H7 (cell line): ENCODE data around the gene AKNAD1. TPM values are rescaled to one million over a fixed set of nuclear protein-coding genes. Genes with fewer than 3 reads are reported as not detected.

Experiments used
- DNase-seq: peaks from one replicate; pipeline ENCODE4 v3.0.0; 2012
- H3K27me3 ChIP-seq: 2 replicates; pipeline ENCODE4 v1.6.0; 2011; ENCODE audit warnings: mild to moderate bottlenecking, low read length; ENCODE audit not compliant: control insufficient read depth, insufficient read depth
- H3K36me3 ChIP-seq: replicated peaks from 2 replicates; pipeline ENCODE4 v1.5.1; 2011; ENCODE audit warnings: low read length; ENCODE audit not compliant: control insufficient read depth, insufficient read depth
- H3K4me3 ChIP-seq: 2 replicates; pipeline ENCODE4 v1.5.1; 2011; ENCODE audit warnings: low read depth, mild to moderate bottlenecking, control low read depth, low read length, moderate library complexity; ENCODE audit not compliant: insufficient read depth
- total RNA-seq: library from RNA; depleted of rRNA; stranded (reverse); fragments of >200 nt; shearing (Covaris generic); gene quantifications from 2 replicates; pipeline ENCODE4 v1.2.3, GENCODE V29; 2014

Gene AKNAD1
- total RNA-seq, 1 experiment from 2014 or later, result not detected

DNA sequence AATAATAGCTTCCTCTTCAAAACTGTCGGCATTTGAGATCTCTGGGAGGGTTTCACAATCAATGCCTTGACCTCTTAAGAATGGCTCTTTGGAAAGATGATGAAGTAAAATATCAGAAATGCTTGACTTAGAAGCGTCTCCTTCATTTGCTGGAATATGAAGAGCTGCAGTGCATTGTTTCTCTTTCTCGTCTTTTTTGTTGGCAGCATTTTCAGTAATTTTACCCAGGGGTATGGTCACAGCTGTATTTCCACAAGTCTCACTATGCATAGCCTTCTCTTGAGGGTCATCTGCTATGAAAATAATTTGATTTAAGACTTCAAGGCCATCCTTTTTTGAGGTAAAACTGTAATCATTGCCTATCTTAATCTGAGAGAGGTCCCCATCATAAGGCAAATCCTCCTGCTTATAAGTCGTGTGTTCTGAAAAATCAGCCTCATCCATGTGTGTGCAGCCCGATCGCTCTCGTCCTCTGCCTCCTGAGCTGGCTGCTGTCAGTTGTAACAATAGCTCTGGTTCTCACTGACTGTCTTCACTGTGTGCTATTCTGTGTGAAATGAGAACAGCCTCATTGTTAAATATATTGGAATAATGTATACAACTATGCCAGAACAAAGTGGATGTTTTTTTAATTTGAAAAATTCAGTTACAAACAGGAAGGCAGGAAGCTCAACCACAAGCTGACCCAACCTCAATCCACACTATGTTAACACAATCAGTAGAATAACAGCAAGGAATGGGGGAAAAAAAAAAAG, 4.5 kb downstream of the AKNAD1 start:
- Histone ChIP-seq H3K27me3 (no peaks in the 10 kb centered on the region), H3K36me3 (no peaks in the 10 kb centered on the region), H3K4me3 (no peak overlapping the region)
- no peak for DNase-seq

DNA sequence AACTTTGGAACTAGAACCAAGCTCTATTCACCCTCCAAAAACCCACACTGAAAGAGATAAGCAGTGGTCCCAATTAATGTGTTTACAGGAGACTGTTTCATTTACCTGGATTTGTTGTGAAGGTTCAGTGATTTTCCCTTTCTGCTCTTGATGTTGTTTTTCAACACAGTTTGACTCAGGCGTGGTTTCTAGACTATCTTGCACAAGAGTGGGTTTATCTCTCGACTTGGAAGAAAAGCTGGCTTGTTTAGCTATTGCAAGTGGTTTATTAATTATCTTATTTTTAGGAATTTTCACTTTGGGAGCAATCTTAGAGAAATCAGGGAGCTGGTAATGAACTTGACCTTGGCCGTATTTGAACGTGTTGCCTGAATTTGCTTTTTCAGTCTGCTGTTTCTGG, 5.3 kb downstream of the AKNAD1 start:
- no peak overlapping the region for H3K4me3 ChIP-seq
- H3K27me3 ChIP-seq, result no peaks in the 10 kb centered on the region
- no peaks in the 10 kb centered on the region for H3K36me3 ChIP-seq
- DNase-seq, result no peak

DNA sequence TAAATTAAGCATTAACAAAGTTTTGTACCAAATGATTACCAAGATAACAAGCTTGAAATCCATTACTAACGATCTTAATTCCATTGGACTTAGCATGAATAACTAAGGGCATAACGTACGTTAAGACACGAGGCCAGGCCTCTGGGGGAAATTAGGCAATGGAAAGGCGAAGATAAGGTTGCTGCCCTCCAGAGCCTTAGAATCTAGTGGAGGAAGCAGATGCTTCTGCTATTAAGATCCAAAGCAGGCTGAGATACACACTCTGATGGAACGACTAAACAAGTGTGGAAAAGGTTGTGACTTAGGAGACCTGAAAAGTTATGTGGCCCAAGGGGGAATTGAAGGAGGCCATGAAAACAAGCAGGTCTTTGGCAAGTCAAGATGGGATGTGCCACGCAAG, 6.0 kb downstream of the AKNAD1 start:
- Histone ChIP-seq H3K4me3 (no peak overlapping the region), H3K27me3 (no peaks in the 10 kb centered on the region), H3K36me3 (no peaks in the 10 kb centered on the region)
- DNase-seq, result no peak

DNA sequence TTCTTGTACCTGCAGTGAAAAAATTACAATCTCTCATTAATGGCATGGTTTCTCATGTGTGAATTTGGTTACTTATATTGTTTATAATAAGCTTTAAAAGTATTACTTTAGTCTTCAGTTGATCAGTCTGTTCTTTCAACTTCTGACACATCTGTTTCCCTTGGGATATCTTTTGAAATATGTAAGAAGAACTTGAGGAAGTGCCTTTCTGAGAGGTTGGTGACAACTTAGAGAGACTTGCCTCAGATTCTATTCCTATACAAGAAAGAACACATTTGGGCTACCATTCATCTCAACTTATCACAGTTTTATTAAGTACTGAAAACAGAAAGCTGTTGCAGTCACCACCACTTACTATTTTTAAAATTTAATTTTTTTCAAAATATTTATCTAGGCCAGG, 8.1 kb downstream of the AKNAD1 start:
- Histone ChIP-seq H3K27me3 (no peaks in the 10 kb centered on the region), H3K36me3 (no peaks in the 10 kb centered on the region), H3K4me3 (no peak overlapping the region)
- DNase-seq, result no peak

DNA sequence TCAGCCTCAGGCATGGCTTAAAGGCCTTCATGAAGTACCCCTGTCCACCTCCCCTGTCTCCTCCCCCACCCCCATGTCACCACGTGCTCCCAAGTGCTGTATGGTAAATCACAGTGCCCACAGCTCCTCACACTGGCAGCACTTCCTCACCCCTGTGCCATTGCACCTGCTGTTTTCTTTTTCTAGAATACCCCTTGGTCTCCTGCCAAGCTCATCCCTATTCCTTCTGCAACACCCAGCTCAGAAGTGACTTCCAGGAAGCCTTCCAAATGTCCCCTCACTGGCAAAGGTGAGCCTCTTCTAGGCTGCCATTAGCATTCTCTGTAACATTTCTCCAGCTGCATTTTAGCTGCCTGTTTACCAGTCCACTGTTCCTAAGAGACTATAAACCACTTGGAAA, 9.4 kb downstream of the AKNAD1 start:
- Histone ChIP-seq H3K36me3 (no peaks in the 10 kb centered on the region), H3K27me3 (no peaks in the 10 kb centered on the region), H3K4me3 (no peak overlapping the region)
- DNase-seq, result no peak

DNA sequence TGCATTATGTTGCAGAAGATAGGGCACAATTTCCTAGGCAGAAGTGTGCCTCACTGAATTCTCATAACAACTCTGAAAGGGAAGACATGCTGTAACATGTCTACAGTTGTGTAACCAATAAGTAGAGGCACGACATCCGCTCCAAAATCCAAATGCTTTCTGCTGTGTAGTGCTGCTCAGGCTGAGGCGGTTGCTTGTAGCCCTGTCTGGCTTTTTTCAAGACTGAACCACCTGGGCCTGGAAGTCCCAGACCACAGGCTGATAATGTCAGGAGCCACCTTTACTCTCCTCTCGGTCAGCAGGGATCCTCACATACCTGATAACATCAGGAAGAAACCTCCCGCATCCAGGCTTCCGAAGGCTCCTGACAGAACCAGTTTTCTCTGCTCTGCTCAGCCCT, 10.9 kb downstream of the AKNAD1 start:
- no peak for DNase-seq
- H3K4me3 ChIP-seq, result no peak overlapping the region
- no peaks in the 10 kb centered on the region for H3K27me3 ChIP-seq

DNA sequence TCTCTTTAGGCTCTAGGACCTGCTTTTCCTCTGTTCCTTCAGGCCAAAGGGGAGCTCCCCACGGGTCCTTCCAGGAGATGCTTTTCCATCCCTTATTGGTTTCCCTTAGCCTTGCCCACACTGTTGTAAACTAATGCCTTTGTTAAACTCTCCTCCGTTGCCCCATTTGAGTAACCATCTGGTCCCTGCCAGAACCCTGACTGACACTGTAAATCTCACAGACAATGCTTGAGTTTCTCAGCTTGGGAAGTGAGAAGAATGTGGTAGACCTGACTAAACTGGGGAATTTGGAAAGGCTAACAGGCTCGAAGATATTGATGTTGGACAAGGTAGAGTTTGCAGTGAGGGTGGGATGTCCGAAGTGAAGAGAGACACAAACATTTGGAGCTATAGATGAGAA, 11.4 kb downstream of the AKNAD1 start:
- Histone ChIP-seq H3K4me3 (no peak overlapping the region), H3K27me3 (no peaks in the 10 kb centered on the region)

More for the DNA sequence above, 10.9 kb downstream of the AKNAD1 start:
- no peaks in the 10 kb centered on the region for H3K36me3 ChIP-seq

DNA sequence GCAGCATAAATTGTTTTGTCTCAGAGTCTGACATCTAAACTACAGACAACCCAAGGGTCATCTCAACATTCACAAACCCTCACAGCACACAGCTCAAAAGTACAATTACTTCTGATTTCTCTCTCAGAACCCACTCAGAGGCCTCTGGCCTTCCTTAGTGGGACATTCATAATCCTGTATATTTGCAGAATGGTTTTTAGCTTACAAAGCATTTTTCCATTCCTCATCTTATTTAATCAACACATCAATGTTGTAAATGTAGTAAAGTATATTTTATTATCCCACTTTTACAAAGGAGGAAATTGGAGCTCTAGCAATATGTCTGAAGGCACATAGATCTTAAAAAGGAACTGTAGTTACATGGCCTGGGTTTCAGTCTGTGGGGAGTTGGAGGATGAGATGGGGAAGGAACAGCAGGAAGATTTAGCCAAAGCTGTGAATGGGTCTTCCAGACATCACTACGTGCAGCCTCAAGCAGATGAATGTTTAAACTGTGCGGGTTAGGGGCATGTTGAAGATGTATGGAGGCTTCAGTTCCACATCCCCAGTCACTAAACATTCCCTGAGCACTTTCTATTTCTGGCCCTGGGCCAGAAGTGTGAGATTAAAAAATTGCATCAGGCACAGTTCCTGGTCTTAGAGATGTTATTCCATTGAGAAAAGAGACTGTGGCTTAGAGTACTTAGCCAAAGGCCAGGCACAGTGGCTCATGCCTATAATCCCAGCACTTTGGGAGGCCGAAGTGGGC, 13.3 kb downstream of the AKNAD1 start:
- H3K4me3 ChIP-seq, result no peak overlapping the region
- no peaks in the 10 kb centered on the region for H3K36me3 ChIP-seq
- H3K27me3 ChIP-seq, result no peaks in the 10 kb centered on the region
- DNase-seq, result no peak

More for the DNA sequence above, 11.4 kb downstream of the AKNAD1 start:
- DNase-seq, result no peak
- no peaks in the 10 kb centered on the region for H3K36me3 ChIP-seq

DNA sequence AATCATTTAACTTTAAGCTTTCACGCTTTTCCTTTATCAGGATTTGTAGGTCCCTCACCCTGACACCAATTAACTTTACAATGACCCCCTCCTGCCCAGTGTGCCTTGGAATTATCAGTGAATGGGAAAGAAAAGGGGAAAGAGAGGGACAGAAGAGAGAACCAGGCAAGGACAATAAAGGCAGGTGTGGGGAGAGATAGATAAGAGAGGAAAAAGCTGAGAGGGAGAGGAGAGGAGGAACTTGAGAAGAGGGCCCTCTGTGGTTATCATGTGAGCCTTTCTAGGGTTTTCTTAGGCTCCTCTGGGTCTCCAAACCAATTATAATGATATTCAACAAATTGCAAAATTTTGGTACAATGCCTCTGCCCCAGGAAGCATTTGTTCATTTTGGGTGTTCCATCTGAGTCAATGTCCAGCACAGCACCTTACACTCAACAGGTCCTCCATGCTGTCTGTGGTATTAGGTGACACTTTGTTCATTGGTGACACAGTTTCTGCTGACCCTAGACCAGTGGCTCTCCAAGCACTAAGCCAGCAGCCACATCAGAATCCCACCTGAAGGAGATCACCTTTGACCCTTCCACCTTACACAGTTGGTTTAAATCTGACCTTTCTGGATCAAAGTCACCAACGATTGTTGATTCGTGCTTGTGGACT, 14.2 kb downstream of the AKNAD1 start:
- no peak for DNase-seq
- H3K36me3 ChIP-seq, result no peaks in the 10 kb centered on the region
- H3K4me3 ChIP-seq, result no peak overlapping the region
- no peaks in the 10 kb centered on the region for H3K27me3 ChIP-seq

DNA sequence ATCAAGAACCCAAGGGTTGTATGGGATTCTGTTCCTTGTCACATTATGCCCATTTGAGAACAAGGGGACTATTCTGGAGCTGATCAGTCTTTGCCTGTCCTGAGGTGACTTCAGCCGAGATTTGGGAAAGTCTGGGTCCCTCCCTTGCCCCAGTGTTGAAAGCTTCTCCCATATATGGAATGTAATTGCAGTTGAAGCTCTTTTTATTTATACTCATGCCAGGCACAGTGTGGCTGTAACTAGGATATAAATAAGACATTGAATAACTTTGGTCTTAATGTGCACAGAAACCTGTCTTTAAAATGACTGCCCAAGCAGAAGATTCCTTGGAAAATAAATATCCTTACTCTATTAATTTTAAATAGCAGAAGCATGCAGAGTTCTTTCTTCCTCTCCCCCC, 15.2 kb downstream of the AKNAD1 start:
- Histone ChIP-seq H3K36me3 (no peaks in the 10 kb centered on the region), H3K27me3 (no peaks in the 10 kb centered on the region), H3K4me3 (no peak overlapping the region)
- DNase-seq, result no peak

DNA sequence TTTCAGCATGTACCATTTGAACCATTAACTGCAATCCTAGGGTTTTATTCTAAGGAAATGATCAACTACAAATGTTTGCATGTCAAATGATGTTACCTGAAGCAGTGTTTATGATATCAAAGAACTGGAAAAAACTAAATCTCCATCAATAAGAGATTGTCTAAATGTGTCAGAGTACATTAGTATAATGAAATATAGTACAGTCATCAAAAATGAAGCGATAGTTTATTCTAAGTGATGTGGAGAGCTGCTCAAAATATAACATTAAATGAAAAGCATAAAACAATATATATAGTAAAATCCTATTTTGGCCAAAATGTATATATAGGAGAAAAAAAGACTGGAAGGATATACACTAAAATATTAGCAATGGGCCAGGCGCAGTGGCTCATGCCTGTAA, 24.0 kb downstream of the AKNAD1 start:
- Histone ChIP-seq H3K27me3 (no peaks in the 10 kb centered on the region), H3K36me3 (no peaks in the 10 kb centered on the region), H3K4me3 (no peak overlapping the region)
- no peak for DNase-seq

DNA sequence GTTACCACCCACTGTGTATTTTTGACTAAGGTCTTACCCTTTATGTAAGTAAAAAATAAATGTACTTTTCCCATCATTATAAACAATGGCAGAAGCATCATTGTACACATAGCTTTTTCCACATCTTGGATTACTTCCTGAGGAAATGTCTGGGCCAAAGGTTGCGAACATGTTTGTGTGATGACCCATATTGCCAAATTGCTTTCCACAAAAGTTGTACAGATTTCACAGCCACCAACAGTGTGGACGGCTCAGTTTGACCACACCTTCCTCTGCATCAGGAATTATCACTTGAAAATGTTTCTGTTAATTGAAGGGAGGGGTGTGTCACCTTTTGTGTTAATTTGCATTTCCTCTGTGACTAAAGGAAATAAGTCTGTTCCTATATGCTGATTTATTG, 25.7 kb downstream of the AKNAD1 start:
- Histone ChIP-seq H3K4me3 (no peak overlapping the region), H3K27me3 (no peaks in the 10 kb centered on the region), H3K36me3 (no peaks in the 10 kb centered on the region)
- DNase-seq, result no peak

DNA sequence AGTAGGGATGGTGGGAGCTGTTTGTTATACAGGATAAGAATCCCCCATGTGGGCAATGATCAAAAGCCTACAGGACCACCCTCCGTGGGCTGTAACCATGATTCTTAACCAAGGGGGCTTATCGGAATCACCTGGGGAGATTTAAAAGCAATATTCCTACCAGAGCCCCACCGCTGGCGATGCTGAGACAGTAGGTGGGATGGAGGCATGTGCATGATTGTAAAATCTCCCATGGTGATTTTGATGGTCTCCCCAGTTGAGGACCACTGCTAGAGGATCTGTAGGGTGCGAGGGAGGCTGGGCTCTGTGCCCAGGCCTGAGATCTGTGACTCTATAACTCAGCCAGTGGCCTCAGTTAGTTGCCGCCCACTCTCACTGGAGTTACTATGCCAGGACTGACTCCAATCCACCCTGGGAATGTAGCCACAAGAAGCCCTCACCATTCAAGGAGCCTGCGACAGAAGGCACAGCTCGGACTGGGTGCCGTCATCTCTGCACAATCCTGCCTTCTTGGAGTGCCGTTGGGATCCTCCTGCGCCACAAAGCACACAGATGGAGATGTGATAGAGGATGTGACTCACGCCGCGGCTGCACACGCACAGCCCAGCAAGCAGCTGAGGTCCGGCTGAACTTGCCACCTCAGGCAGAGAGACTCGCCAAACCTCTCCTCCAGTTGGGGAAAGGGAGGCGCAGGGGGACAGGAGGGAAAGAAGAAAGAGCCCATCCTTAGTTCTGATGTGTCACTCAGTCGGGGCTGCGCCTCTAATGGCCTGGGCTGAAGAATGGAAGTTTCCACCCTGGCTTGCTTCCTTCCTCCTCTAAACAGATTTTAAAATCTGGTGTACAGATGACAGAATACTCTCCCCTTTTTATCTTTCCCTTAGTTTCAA, 26.5 kb downstream of the AKNAD1 start:
- Histone ChIP-seq H3K27me3 (no peaks in the 10 kb centered on the region), H3K36me3 (no peaks in the 10 kb centered on the region), H3K4me3 (no peak overlapping the region)
- no peak for DNase-seq

DNA sequence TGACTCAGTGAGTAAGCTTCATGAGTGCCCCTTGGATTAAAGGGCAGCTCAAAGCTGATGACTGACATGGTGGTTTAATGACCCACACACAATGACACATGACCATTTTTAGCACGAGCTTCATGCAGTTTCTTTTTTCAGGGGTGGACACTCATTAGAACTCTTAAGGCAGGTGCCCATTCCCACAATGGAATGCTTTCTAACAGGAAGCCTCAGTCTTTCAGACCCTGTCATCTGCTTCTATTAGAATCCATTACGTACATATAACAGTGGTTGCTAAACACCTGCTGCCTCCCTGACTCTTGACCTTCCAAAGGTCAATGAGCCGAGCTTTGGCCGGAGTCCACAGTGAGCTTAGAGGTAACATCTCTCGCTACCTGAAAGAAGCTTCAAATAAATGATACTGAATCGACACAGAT, 27.4 kb downstream of the AKNAD1 start:
- Histone ChIP-seq H3K27me3 (no peaks in the 10 kb centered on the region), H3K36me3 (no peaks in the 10 kb centered on the region), H3K4me3 (no peak overlapping the region)
- no peak for DNase-seq
